Fibroblast of skin of right quadriceps (primary cell): Measurements from ENCODE around the gene HNRNPA3.
A peak's percentile ranks its signal among the peaks of the same experiment; 100 is the strongest.
"Not testable (repeated sequence)": the region's sequence is repeated elsewhere in the genome, so short reads cannot be mapped to it uniquely, and the experiment has no call there.

Experiments used
- DNase-seq: peaks from one replicate; pipeline ENCODE4 v3.0.0-alpha.2; 2013

Gene HNRNPA3

GRCh38 chr2:177256695-177257094, 44.1 kb downstream of the HNRNPA3 start:
- DNase-seq: no peak

- no peak for DNase-seq
Measured at GRCh38 chr2:177257471-177257870, 44.9 kb downstream of the HNRNPA3 start.

DNA sequence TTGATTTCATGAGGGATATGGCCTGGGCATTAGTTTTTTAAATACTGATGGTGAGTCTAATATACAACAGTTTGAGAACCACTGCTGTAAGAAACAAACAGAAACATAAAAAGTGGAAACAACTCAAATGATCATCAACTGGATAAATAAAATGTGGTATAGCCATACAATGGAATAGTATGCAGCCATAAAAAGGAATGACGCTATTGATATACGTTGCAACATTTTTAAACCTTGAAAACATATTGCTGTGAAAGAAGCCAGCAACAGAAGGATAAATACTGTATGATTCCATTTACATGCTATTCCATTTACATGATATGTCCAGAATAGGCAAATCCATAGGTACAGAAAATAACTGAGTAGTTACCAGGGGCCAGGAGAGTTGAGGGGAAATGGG, 45.5 kb downstream of the HNRNPA3 start:
- DNase-seq: no peak

- no peak for DNase-seq
Measured at GRCh38 chr2:177260379-177260778, 47.8 kb downstream of the HNRNPA3 start.

GRCh38 chr2:177261116-177262060, 48.8 kb downstream of the HNRNPA3 start:
- no peak for DNase-seq

GRCh38 chr2:177262092-177262491, 49.5 kb downstream of the HNRNPA3 start:
- DNase-seq: no peak

DNA sequence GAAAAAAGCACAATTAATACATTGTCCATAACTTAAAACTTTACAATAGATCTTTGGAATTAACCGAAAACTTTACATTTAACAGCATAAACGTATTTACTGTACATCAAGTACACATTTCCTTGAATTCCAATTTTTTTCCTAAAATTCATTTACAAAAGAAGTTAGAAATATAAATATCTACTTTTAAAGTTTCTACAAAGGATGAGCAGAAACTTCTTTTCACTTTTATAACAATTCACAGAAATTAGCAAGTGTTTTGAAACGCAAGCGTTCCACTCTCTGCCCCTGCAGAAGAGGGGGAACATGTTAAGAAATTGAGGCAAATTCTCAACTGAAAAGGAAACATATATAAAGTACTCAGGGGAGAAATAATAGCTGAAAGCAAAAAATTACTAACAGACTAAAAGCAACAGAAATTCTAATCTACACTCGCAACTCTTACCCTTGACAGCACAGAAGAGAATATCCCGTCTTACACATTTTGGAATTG, 50.4 kb downstream of the HNRNPA3 start:
- DNase-seq: no peak

DNA sequence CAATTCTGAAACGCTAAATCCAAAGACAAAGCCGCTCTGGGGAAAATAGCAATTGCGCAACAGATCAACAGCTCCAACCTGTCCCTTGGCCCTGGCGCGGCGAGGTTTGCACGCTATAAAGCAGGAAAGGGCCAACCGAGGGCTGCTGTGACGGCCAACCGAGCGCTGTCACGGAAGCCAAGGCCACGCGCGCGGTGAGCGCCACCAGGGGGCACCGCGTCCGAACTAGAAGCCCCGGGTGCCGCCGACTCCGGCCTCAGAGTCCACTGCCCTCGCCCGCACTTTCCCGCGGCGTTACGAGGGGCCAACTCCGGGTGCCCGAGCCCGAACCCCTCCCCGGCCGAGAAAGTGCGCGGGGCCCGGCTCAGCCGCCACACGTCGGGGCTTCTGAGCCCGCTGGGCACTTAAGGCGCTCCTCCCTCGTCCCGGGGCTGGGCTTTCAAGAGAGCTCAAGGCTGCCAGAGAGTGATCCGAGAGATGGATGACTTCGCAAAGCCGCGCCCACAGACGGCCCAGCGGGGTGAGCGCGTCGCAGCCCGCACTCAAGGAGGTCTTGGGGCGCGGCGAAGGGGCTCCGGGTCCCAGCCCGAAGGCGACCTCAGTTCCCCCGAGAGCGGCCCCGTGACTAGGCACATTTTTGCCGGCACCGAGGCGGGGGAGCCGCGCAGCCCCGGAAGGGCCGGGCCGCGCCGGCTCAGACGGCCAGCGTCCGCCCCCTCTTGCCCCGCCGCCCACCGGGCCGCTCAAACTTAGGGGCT, 51.0 kb downstream of the HNRNPA3 start:
- peak; percentile 98 for DNase-seq

DNA sequence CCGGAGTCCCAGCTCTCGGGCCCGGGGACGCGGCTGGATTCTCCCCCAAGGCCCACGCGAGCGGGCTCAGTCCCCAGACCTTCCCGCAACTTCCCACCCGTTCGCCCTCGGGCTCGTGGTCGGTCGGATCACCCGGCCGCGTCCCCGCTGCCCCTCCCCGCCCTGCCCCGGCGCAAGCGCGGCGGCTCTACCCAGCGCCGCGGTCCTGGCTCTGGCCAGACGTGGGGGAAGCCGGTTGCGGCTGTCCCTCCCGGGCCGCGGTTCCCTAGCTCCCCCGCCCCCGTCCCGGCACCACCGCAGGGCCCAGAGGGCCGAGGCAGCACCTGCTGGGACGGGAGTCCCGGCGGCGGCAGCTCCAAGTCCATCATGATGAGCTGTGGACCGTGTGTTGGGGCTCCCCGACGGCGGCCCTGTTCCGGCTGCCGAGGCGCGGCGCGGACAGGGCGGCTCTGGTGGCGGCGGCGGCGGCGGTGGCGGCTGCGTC, 51.7 kb downstream of the HNRNPA3 start:
- no peak for DNase-seq

DNA sequence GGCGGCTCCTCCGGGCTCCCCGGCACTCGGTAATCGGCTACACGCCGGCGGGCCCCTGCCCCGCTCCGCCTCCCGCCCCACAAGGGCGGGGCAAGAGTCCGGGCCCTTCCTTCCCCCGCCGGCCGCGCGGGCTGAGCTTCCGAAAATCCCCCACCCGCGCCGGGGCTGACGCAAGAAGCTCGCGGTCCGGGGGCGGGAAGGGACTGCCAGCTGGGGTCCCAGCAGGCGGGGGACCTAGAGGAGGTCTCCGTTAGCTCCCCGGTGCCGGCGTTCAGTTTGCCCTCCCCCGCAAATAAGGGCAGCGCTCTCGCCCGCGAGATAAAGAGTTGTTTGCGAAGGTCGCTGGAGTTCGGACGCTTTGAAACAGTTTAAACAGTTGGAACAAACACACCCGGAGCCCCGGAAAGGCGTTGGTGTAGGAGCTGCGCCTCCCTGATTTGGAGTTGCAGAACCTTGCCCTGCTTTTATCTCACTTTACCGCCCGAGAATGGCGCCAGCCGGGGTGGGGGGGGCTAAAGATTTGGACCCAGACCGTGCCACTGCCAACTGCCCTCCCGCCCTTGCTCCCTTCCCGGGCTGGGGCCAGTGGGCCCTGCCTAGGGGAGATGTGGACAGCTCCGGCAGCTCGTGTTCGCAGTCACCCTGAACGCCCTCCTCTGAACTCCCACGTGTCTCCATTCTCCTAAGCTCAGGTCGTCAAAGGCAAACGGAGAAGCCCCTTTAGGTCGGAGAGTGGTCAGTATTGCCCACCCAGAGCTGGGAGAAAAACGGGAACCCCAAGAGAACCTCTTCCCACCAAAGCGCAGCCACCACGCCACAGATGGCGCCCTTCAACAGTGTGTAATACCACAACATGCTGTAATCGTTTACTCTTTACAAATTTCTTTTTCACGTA, 52.3 kb downstream of the HNRNPA3 start, which contains the start of gene NFE2L2:
NFE2L2 (minus strand) TSS at position 35 of the 895 bp plus-strand sequence. CDS start 151 bp downstream, outside the sequence.
- DNase-seq: peak; percentile 94

- DNase-seq: peak; percentile 59
Measured at GRCh38 chr2:177265824-177266817, 53.5 kb downstream of the HNRNPA3 start.

GRCh38 chr2:177266955-177267354, 54.4 kb downstream of the HNRNPA3 start:
- DNase-seq: not testable (repeated sequence)

DNA sequence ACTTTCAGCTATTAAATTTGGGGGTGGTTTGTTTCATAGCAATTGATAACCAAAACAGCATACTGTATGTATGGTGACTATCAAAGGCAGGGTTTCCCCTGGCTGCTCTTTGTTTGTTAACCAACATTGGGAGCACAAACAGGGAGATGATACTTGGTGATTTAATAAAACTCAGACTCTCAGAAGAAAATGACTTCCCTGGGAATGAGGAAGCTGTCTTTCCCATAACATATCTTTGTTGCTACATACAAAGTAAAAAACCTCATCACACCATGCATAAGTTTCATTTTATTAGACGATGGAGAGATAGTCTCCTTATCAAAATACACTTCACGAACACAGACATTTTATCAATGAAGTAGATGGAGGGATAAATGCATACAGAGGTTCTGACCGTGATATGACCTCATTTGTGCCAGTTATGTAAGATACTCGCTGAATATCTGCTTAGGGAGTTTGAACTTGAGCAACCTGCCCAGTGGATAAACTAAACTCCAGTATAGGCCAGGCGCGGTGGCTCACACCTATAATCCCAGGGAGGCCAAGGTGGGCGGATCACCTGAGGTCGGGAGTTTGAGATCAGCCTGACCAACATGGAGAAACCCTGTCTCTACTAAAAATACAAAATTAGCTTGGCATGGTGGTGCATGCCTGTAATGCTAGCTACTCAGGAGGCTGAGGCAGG, 55.7 kb downstream of the HNRNPA3 start:
- DNase-seq: no peak

- DNase-seq: no peak
Measured at GRCh38 chr2:177268901-177269300, 56.3 kb downstream of the HNRNPA3 start.

DNA sequence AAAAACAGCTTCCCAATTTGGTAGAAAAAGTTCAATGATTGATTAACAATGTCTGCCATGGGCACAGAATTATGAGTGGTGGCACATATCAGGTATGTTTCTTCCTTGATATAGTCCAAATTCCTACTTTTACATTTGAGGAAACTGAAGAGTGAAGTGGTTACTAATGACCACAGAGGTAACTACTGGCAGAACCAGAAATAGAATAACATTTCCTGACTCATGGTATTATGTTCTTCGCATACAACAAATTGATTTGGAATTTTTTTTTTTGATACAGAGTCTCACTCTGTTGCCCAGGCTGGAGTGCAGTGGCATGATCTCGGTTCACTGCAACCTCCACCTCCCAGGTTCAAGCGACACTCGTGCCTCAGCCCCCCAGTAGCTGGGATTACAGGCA, 57.9 kb downstream of the HNRNPA3 start:
- no peak for DNase-seq

GRCh38 chr2:177271981-177272666, 59.5 kb downstream of the HNRNPA3 start:
- no peak for DNase-seq

- no peak for DNase-seq
Measured at GRCh38 chr2:177272765-177273164, 60.2 kb downstream of the HNRNPA3 start.

- no peak for DNase-seq
Measured at GRCh38 chr2:177273408-177273807, 60.8 kb downstream of the HNRNPA3 start.
